Measurements from ENCODE around the gene BLID. TPM values are rescaled to one million over a fixed set of nuclear protein-coding genes. Genes with fewer than 3 reads are reported as not detected.

The BLID gene
- total RNA-seq, 4 donors from 2014 or later, result 1.2 to 13.5 (median 5.4) TPM; not detected in 1

- 62 to 75% methylated on average over 2 of the region's 2 CpGs for WGBS, 2 donors (ENCODE audit: low coverage in 1 of 2)
- H3K4me1 ChIP-seq, result peaks cover 0 to 12% (median 7%) of the 10 kb centered on the region in 3 donors
- H3K4me3 ChIP-seq, result no peak overlapping the region
- no peaks in the 10 kb centered on the region for H3K27me3 ChIP-seq
- ATAC-seq, result no peak
- H3K36me3 ChIP-seq, result peaks cover 0 to 1% of the 10 kb centered on the region in 2 donors
- H3K27ac ChIP-seq, result no peak overlapping the region
- H3K9me3 ChIP-seq, result no peaks in the 10 kb centered on the region
- TF ChIP-seq POLR2A (IDR thresholded peaks at IDR 0.05) (no peak), POLR2AphosphoS5 (IDR thresholded peaks at IDR 0.05) (no peak)
- TF ChIP-seq, protein P1, sequence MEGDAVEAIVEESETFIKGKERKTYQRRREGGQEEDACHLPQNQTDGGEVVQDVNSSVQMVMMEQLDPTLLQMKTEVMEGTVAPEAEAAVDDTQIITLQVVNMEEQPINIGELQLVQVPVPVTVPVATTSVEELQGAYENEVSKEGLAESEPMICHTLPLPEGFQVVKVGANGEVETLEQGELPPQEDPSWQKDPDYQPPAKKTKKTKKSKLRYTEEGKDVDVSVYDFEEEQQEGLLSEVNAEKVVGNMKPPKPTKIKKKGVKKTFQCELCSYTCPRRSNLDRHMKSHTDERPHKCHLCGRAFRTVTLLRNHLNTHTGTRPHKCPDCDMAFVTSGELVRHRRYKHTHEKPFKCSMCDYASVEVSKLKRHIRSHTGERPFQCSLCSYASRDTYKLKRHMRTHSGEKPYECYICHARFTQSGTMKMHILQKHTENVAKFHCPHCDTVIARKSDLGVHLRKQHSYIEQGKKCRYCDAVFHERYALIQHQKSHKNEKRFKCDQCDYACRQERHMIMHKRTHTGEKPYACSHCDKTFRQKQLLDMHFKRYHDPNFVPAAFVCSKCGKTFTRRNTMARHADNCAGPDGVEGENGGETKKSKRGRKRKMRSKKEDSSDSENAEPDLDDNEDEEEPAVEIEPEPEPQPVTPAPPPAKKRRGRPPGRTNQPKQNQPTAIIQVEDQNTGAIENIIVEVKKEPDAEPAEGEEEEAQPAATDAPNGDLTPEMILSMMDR (IDR thresholded peaks at IDR 0.05), result no peak
Observed at GRCh38 chr11:122082205-122082604, 33.8 kb downstream of the BLID start.

- TF ChIP-seq, protein P1 (IDR thresholded peaks at IDR 0.05), result no peak
- TF ChIP-seq POLR2AphosphoS5 (IDR thresholded peaks at IDR 0.05), result no peak
- TF ChIP-seq EP300 (IDR thresholded peaks at IDR 0.05), result no peak
- no peak for TF ChIP-seq POLR2A (IDR thresholded peaks at IDR 0.05)
- Histone ChIP-seq H3K27me3 (no peaks in the 10 kb centered on the region), H3K36me3 (no peaks in the 10 kb centered on the region), H3K4me1 (peaks cover 0 to 12% (median 7%) of the 10 kb centered on the region in 3 donors), H3K27ac (no peak overlapping the region), H3K9me3 (no peaks in the 10 kb centered on the region), H3K4me3 (no peak overlapping the region)
- no peak for ATAC-seq
Observed at GRCh38 chr11:122081073-122081472, 34.9 kb downstream of the BLID start.

GRCh38 chr11:122077459-122077858 is 38.6 kb downstream of the BLID start:
- Histone ChIP-seq H3K27me3 (no peaks in the 10 kb centered on the region), H3K4me3 (no peak overlapping the region), H3K36me3 (no peaks in the 10 kb centered on the region), H3K9me3 (no peaks in the 10 kb centered on the region), H3K27ac (no peak overlapping the region), H3K4me1 (peaks cover 0 to 9% (median 0%) of the 10 kb centered on the region in 3 donors)
- no peak for ATAC-seq
- TF ChIP-seq POLR2A (IDR thresholded peaks at IDR 0.05) (no peak), EP300 (IDR thresholded peaks at IDR 0.05) (no peak), POLR2AphosphoS5 (IDR thresholded peaks at IDR 0.05) (no peak)
- TF ChIP-seq, protein P1 (IDR thresholded peaks at IDR 0.05), result no peak
- 67 to 83% methylated on average over 1 of the region's 1 CpG for WGBS, 2 donors (ENCODE audit: low coverage in 1 of 2)

DNA sequence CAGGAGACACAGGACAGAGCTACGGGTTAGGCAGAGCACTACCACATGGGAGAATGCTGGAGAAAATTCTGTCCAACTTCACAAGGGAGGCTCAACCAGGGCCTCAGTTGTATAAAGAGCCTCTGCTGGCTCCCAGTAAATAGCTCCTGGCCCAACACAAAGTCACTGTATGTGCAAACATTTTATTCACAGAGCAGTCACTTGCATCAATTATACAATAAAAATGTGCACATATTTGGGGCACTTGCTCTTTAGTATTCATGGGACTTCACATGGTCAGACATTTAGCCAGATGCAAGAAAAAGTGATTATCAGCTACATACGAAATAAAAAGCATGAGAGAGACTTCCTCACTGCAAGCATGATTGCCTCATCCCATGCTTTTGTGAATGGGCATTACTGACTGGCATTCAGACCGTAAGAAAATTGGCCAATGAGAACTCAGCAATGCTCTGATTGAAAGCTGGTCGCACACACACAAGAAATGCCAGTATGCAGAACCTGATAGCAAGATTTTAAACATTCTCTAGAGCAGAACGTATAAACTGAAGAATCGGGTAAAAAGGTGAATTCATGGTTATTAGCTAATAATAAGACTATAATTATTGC is 39.4 kb downstream of the BLID start:
- H3K36me3 ChIP-seq, result no peaks in the 10 kb centered on the region
- no peaks in the 10 kb centered on the region for H3K27me3 ChIP-seq
- H3K9me3 ChIP-seq, result no peaks in the 10 kb centered on the region
- WGBS, 2 donors (ENCODE audit: low coverage in 1 of 2), result 90 to 91% methylated on average over 5 to 6 of the region's 6 CpGs
- no peak overlapping the region for H3K27ac ChIP-seq
- H3K4me3 ChIP-seq, result no peak overlapping the region
- no peak for ATAC-seq
- TF ChIP-seq, protein P1 (IDR thresholded peaks at IDR 0.05), result no peak
- TF ChIP-seq POLR2AphosphoS5 (IDR thresholded peaks at IDR 0.05), result no peak
- no peak for TF ChIP-seq POLR2A (IDR thresholded peaks at IDR 0.05)
- no peak for TF ChIP-seq EP300 (IDR thresholded peaks at IDR 0.05)
- peaks cover 0 to 15% (median 0%) of the 10 kb centered on the region in 3 donors for H3K4me1 ChIP-seq

GRCh38 chr11:122075016-122075415 is 41.0 kb downstream of the BLID start:
- Histone ChIP-seq H3K36me3 (no peaks in the 10 kb centered on the region), H3K4me1 (peaks cover 2 to 31% (median 7%) of the 10 kb centered on the region in 3 donors), H3K27me3 (no peaks in the 10 kb centered on the region), H3K27ac (no peak overlapping the region), H3K9me3 (no peaks in the 10 kb centered on the region), H3K4me3 (no peak overlapping the region)
- TF ChIP-seq EP300 (IDR thresholded peaks at IDR 0.05), result no peak
- TF ChIP-seq, protein P1 (IDR thresholded peaks at IDR 0.05), result no peak
- TF ChIP-seq POLR2AphosphoS5 (IDR thresholded peaks at IDR 0.05), result no peak
- 76 to 86% methylated on average over 2 of the region's 3 CpGs for WGBS, 2 donors (ENCODE audit: low coverage in 1 of 2)
- ATAC-seq, result no peak
